ENCODE measurements around the gene HOMER2.

Gene HOMER2

DNA sequence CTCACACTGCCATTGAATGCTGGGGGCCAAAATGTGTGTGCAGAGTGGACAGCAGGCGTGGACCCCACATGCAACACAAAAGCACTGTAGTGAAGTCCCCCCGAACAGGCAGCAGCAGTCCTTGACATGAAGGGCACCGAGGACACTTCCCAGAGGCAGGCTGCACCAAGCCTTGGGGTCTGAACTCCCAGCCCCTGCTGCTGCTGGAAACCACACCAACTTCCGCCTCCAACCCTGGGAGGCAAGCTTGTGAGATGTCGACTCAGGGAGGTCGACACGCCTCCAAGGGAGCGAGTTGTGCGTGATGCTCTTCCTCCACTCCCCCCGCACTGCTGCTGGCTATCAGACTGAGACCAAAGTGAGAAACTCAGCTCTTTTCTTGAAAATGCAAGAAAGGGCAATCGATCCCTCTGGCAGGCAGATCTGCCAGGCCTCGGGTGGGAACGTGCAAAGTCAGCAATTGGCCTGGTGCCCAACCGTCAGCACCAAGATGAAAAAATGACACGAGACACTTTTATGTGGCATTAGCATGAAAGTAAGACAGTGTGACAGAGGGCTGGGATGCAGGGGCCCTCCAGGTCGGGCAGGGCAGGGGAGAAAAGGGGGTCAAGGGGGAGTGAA lies 99.5 kb downstream of the HOMER2 start:
- no peak for DNase-seq

DNA sequence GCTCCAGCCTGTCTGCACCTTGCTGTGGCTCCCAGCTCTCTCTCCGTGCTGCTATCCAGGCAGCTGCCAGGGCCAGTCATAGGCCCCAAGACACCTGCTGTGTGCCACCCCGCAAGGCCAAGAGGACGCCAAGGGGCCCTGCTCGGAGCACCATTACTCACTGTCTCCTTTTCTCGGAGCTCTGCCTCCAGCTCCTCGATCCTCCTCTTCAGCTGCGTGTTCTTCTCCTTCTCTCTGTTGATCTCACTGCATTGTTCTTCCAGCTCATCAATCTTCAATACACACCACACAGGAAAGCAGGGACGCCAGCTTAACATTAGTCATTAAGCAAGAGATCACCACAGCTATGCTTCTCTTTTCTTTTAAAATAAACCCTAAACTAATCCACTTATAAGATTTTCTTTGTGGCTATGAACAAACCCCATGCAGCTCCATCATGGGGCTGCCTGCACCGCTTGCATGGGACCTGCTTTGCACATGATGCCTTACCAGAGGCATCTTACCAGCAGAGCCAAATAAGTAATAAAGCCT lies 100.5 kb downstream of the HOMER2 start:
- DNase-seq, result no peak

- no peak for DNase-seq
Measured at GRCh38 chr15:82851306-82851850, 101.1 kb downstream of the HOMER2 start.

DNA sequence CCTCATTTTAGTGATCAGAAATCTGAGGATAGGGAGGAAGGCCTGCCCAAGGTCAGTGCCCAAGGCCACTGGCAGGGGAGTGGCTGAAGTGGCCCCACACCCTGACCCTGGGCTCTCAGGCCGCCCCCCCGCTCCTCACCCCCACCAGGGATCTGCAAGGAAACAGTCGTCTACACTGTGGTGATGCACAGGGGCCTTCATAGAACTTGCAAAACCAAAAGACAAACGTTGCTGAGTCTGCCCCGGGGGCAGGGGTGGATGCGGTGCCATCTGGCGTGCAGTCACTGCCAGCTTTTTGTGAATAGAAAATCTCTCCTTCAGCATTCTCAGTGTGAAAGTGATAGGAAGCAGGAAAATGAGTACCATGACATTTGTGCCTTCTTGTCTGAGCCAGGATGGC lies 101.8 kb downstream of the HOMER2 start:
- no peak for DNase-seq

- DNase-seq, result peak; percentile 32
Measured at GRCh38 chr15:82849556-82850512, 102.7 kb downstream of the HOMER2 start.

- DNase-seq, result no peak
Measured at GRCh38 chr15:82848241-82848993, 104.1 kb downstream of the HOMER2 start.

DNA sequence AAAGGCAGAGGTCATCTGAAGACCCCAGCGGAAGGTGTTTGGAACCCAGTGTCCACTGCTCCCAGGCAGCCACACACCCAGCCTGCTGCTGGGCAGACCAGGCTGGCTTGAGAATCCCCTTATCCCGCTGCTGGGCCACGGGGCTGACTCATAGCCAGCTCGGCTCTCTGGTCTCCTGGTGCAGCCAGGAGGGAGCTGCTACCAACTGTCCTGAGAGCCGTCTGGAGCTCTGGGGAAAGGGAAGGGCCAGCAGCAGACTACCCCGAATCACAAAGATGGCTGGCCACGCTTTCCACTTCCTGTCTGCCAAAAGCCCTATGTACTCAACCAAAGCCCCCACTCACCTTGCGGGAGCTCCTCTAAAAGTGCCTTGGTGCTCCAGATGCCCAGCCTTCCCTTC lies 104.8 kb downstream of the HOMER2 start:
- no peak for DNase-seq

- no peak for DNase-seq
Measured at GRCh38 chr15:82846621-82847020, 105.9 kb downstream of the HOMER2 start.

GRCh38 chr15:82845686-82846085 lies 106.8 kb downstream of the HOMER2 start:
- no peak for DNase-seq

GRCh38 chr15:82843566-82843965 lies 109.0 kb downstream of the HOMER2 start:
- DNase-seq, result no peak

DNA sequence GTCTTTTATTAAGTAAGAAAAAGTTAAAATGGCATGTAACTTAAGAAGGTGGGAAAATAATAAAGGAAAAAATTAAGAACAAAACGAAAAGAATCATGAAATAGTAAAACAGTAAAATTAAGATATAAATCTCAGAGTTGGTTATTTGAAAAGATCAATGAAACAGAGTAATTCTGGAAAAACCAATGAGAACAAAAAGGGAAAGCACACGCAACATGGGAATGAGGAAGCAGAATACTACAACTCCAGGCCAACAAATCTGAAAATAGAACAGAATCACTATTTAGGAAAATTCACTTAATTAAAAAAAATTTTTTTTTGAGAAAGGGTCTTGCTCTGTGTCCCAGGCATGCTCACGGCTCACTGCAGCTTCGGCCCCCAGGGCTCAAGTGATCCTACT lies 112.4 kb downstream of the HOMER2 start:
- no peak for DNase-seq

- DNase-seq, result no peak
Measured at GRCh38 chr15:82839136-82839535, 113.4 kb downstream of the HOMER2 start.

DNA sequence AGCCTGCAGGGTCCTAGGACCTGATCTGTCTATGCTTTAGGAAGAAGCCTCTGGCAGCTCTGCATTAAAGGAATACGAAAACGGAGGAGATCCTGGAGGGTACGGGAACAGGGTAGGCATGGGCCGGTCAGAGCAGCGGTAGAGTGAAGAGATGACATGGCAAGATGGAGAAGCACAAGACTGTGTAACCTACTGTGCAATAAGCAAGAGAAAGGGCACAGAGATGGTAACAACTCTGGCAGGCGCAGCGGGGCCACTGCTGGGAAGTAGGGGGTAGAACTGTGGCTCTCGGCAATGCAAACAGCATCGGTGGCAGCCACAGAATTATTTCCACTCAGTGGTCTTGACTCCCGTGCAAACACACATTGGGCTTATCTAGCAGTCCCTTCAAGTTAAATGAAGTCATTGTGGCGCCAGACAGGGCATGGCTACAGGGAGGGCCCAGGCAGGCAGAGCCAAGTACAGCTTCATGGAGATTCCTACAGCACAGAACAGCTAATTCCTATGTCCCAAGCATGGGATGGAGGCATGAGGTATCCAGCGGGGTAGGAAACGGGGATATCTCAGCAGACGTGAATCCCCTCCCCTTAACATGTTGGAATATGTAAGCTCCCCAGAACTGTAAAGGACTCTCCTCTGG lies 114.3 kb downstream of the HOMER2 start:
- DNase-seq, result no peak

GRCh38 chr15:82835391-82835917 lies 117.1 kb downstream of the HOMER2 start:
- DNase-seq, result no peak

DNA sequence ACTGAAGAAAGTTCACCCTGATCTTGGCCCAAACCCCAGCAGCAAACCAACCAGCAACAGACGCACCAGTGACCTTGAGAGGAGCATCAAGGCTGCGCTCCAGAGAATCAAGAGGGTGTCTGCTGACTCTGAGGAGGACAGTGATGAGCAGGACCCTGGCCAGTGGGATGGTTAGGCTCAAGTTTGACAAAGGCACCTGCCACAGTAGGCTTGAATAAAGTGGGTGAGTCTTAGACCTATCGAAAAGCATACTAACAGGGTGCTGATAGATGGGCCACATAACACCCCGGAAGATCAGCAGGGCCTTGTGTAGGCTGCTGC lies 119.2 kb downstream of the HOMER2 start:
- no peak for DNase-seq

- DNase-seq, result no peak
Measured at GRCh38 chr15:82832601-82833361, 119.7 kb downstream of the HOMER2 start.

- DNase-seq, result no peak
Measured at GRCh38 chr15:82831894-82832600, 120.5 kb downstream of the HOMER2 start.

DNA sequence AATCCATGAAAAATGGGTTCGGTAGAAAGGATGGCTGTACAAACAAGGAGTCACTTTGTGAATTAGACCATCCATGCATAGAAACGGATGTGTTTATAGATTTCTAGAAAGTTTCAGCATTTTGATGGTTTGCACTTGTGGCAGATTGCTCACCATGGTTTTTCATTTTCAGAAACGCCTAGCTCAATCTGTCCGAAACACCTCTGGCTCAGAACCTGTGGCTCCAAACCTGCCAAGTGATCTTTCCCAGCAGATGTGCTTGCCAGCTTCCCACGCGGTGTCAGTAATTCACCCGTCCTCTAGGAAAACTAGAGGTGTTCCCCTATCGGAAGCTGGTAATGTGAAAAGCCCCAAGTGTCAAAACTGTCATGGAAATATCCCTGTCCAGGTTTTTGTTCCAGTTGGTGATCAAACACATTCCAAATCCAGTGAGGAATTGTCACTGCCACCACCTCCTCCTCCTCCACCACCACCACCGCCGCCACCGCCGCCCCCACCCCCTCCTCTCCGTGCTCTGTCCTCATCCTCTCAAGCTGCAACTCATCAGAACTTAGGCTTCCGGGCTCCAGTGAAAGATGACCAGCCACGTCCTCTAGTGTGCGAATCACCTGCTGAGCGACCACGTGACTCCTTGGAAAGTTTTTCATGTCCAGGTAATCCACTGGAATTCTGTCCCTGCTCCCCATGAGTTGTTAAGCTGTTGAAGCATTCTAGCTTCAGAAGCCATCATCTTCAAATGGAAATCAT lies 121.9 kb downstream of the HOMER2 start:
- DNase-seq, result no peak

DNA sequence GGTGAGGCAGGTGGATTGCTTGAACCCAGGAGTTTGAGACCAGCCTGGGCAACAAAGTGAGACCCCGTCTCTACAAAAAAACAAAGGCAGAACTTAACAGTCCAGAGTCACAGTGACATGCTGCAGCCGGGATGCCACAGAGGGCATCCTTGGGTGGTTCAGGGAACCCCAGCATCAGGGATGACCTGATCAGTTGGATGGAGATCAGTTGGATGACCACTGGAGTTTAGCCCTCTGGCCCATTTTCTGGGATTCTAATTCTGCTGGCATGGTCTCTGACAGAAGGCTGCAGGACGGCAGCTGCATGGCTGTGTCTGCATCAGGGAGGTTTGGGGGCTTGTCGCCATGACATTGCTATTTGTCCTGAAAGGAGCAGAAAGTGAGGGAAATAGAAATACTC lies 123.3 kb downstream of the HOMER2 start:
- DNase-seq, result no peak

DNA sequence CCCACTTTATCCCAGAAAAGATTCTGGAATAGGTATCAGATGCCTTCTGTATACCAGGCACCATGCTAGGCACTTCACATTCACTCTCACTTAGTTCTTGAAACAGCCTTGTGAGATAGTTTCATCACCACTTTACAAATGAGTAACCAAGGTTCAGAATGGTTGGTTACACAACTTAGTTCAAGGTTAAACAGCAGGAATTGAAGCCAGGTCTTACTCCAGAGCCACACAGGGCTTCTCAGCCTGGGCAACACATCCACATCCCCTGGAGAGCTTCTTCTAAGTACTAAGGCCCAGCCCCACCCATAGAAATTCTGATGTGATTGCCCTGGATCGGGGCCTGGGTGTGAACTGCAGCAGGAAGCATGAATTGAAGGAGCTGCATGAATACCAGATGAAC lies 124.4 kb downstream of the HOMER2 start:
- DNase-seq, result no peak

Measured in NCI-H1048 (cell line).